ENCODE results near the gene ZNF560. TPM values are rescaled to one million over a fixed set of nuclear protein-coding genes. Genes with fewer than 3 reads are reported as not detected.

Gene ZNF560
- total and polyA plus RNA-seq, 2 of the 13 experiments (the other 11 are each of a cell fraction or from before 2014, with no cell fraction given) = not detected

- Histone ChIP-seq H3K4me2 (ENCODE audit: low read depth, low read length) (no peak overlapping the region), H2AFZ (ENCODE audit: low read length) (no peak overlapping the region), H3K36me3 (replicated peaks in 1 of 2; ENCODE audit: control insufficient read depth in 1 of 2, insufficient read depth in 2 of 2, low read length in 2 of 2) (peaks cover 22 to 58% of the 10 kb centered on the region in 2 experiments), H4K20me1 (ENCODE audit: insufficient read depth, low read length) (no peaks in the 10 kb centered on the region), H3K27ac (ENCODE audit: extremely low read length, insufficient read depth, low read length) (no peak overlapping the region), H3K9me3 (ENCODE audit: low read length) (peaks cover 10% of the 10 kb centered on the region), H3K4me1 (ENCODE audit: insufficient read depth, low read length) (peaks cover 22% of the 10 kb centered on the region), H3K4me3 (replicated peaks in 1 of 3; ENCODE audit: insufficient read depth in 1 of 3, low read depth in 2 of 3, low read length in 3 of 3) (no peak overlapping the region), H3K9ac (ENCODE audit: insufficient read depth, low read depth, low read length) (no peak overlapping the region), H3K79me2 (ENCODE audit: insufficient read depth, low read length) (peaks cover 13% of the 10 kb centered on the region), H3K27me3 (ENCODE audit: control insufficient read depth in 1 of 2, insufficient read depth in 2 of 2, low read length in 2 of 2) (no peaks in the 10 kb centered on the region; a peak in 1 of 5 replicates)
- CTCF ChIA-PET (ENCODE audit: low intra/inter-chr PET ratio, low total read pairs) = no interaction called here
- in situ Hi-C loops (cut with HindIII; ENCODE audit: extremely low pct_ligation_motif_present, low pct_unique_long_range_greater_than_20kb) (no loop called here), intact Hi-C loops (cut with micrococcal nuclease; ENCODE audit: unreplicated experiment) (no loop called here)
- TF ChIP-seq ZBTB14 (CRISPR knock-in tag; IDR thresholded peaks at IDR 0.05) = no peak
- TF ChIP-seq, protein P1, sequence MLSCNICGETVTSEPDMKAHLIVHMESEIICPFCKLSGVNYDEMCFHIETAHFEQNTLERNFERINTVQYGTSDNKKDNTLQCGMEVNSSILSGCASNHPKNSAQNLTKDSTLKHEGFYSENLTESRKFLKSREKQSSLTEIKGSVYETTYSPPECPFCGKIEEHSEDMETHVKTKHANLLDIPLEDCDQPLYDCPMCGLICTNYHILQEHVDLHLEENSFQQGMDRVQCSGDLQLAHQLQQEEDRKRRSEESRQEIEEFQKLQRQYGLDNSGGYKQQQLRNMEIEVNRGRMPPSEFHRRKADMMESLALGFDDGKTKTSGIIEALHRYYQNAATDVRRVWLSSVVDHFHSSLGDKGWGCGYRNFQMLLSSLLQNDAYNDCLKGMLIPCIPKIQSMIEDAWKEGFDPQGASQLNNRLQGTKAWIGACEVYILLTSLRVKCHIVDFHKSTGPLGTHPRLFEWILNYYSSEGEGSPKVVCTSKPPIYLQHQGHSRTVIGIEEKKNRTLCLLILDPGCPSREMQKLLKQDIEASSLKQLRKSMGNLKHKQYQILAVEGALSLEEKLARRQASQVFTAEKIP (CRISPR knock-in tag; IDR thresholded peaks at IDR 0.05; ENCODE audit: borderline replicate concordance) = no peak
- TF ChIP-seq PHF20 (CRISPR knock-in tag; IDR thresholded peaks at IDR 0.05) = no peak
- TF ChIP-seq FLYWCH1 (CRISPR knock-in tag; IDR thresholded peaks at IDR 0.05) = no peak
- no peak for TF ChIP-seq ZNF264 (CRISPR knock-in tag; IDR thresholded peaks at IDR 0.05)
- no peak for TF ChIP-seq YEATS4 (CRISPR knock-in tag; IDR thresholded peaks at IDR 0.05; ENCODE audit: borderline replicate concordance)
- TF ChIP-seq ZNF83 (CRISPR knock-in tag; IDR thresholded peaks at IDR 0.05; ENCODE audit: borderline replicate concordance) = no peak
- TF ChIP-seq, protein P2, sequence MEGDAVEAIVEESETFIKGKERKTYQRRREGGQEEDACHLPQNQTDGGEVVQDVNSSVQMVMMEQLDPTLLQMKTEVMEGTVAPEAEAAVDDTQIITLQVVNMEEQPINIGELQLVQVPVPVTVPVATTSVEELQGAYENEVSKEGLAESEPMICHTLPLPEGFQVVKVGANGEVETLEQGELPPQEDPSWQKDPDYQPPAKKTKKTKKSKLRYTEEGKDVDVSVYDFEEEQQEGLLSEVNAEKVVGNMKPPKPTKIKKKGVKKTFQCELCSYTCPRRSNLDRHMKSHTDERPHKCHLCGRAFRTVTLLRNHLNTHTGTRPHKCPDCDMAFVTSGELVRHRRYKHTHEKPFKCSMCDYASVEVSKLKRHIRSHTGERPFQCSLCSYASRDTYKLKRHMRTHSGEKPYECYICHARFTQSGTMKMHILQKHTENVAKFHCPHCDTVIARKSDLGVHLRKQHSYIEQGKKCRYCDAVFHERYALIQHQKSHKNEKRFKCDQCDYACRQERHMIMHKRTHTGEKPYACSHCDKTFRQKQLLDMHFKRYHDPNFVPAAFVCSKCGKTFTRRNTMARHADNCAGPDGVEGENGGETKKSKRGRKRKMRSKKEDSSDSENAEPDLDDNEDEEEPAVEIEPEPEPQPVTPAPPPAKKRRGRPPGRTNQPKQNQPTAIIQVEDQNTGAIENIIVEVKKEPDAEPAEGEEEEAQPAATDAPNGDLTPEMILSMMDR (CRISPR knock-in tag; IDR thresholded peaks at IDR 0.05) = no peak
- TF ChIP-seq SMAD3 (CRISPR knock-in tag; IDR thresholded peaks at IDR 0.05) = no peak
- no peak for TF ChIP-seq NCOR1 (IDR thresholded peaks at IDR 0.05; ENCODE audit: borderline replicate concordance, low read length)
- no peak for TF ChIP-seq ZMYM3 (CRISPR knock-in tag; IDR thresholded peaks at IDR 0.05)
- TF ChIP-seq ZNF460 (CRISPR knock-in tag; IDR thresholded peaks at IDR 0.05; ENCODE audit: borderline replicate concordance) = no peak
- no peak for TF ChIP-seq GATAD1 (CRISPR knock-in tag; IDR thresholded peaks at IDR 0.05)
- TF ChIP-seq, protein P3, sequence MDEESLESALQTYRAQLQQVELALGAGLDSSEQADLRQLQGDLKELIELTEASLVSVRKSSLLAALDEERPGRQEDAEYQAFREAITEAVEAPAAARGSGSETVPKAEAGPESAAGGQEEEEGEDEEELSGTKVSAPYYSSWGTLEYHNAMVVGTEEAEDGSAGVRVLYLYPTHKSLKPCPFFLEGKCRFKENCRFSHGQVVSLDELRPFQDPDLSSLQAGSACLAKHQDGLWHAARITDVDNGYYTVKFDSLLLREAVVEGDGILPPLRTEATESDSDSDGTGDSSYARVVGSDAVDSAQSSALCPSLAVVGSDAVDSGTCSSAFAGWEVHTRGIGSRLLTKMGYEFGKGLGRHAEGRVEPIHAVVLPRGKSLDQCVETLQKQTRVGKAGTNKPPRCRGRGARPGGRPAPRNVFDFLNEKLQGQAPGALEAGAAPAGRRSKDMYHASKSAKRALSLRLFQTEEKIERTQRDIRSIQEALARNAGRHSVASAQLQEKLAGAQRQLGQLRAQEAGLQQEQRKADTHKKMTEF (CRISPR knock-in tag; IDR thresholded peaks at IDR 0.05) = no peak
- no peak for TF ChIP-seq ZNF775 (CRISPR knock-in tag; IDR thresholded peaks at IDR 0.05; ENCODE audit: borderline replicate concordance)
- no peak for TF ChIP-seq NR3C1 (CRISPR knock-in tag; IDR thresholded peaks at IDR 0.05)
- TF ChIP-seq TAF15 (IDR thresholded peaks at IDR 0.05; ENCODE audit: low read depth, low read length, poor library complexity, severe bottlenecking) = no peak
- no peak for TF ChIP-seq SALL1 (CRISPR knock-in tag; IDR thresholded peaks at IDR 0.05)
- no peak for DNase-seq (ENCODE audit: low spot score)
- WGBS (ENCODE audit: low lambda C conversion rate) = 94% methylated on average over 4 of the region's 4 CpGs
- no TSS peak for BruUV-seq (replicated peaks)
- no peak for ATAC-seq
- POLR2A ChIA-PET = no interaction called here
- FAIRE-seq = no peak
These were observed 37.5 kb upstream of the ZNF560 start for GRCh38 chr19:9535934-9536333.
